Brain pericyte (primary cell): ENCODE results near the gene SLC9A7.

Experiments
- DNase-seq: peaks from one replicate; pipeline ENCODE4 v3.0.0-alpha.2; 2012; ENCODE audit warnings: low read depth, low spot score

SLC9A7 gene

GRCh38 chrX:46649421-46650260, 109.3 kb downstream of the SLC9A7 start:
- peak; percentile 31 for DNase-seq

- DNase-seq = no peak
These were observed 110.3 kb downstream of the SLC9A7 start for GRCh38 chrX:46648660-46649059.

GRCh38 chrX:46647251-46647650, 111.7 kb downstream of the SLC9A7 start:
- no peak for DNase-seq

GRCh38 chrX:46645614-46646013, 113.3 kb downstream of the SLC9A7 start:
- DNase-seq = no peak

GRCh38 chrX:46643636-46644035, 115.3 kb downstream of the SLC9A7 start:
- no peak for DNase-seq

- DNase-seq = no peak
These were observed 116.8 kb downstream of the SLC9A7 start for GRCh38 chrX:46642145-46642544.

- no peak for DNase-seq
These were observed 121.0 kb downstream of the SLC9A7 start for GRCh38 chrX:46637938-46638337.

- no peak for DNase-seq
These were observed 122.7 kb downstream of the SLC9A7 start for GRCh38 chrX:46636223-46636622.

GRCh38 chrX:46635186-46635585, 123.7 kb downstream of the SLC9A7 start:
- DNase-seq = no peak

- DNase-seq = no peak
These were observed 124.3 kb downstream of the SLC9A7 start for GRCh38 chrX:46634577-46634976.

- DNase-seq = no peak
These were observed 128.8 kb downstream of the SLC9A7 start for GRCh38 chrX:46630141-46630540.

- peak; percentile 5 for DNase-seq
These were observed 130.2 kb downstream of the SLC9A7 start for GRCh38 chrX:46628460-46629371.

- no peak for DNase-seq
These were observed 131.1 kb downstream of the SLC9A7 start for GRCh38 chrX:46627711-46628419.

- DNase-seq = no peak
These were observed 131.9 kb downstream of the SLC9A7 start for GRCh38 chrX:46627062-46627461.

- DNase-seq = no peak
These were observed 132.4 kb downstream of the SLC9A7 start for GRCh38 chrX:46626566-46626965.

- no peak for DNase-seq
These were observed 134.7 kb downstream of the SLC9A7 start for GRCh38 chrX:46624090-46624786.

- DNase-seq = no peak
These were observed 137.3 kb downstream of the SLC9A7 start for GRCh38 chrX:46621572-46621971.

- no peak for DNase-seq
These were observed 138.4 kb downstream of the SLC9A7 start for GRCh38 chrX:46620505-46620904.

GRCh38 chrX:46618947-46619346, 140.0 kb downstream of the SLC9A7 start:
- DNase-seq = no peak

- no peak for DNase-seq
These were observed 141.0 kb downstream of the SLC9A7 start for GRCh38 chrX:46617906-46618305.

- no peak for DNase-seq
These were observed 147.1 kb downstream of the SLC9A7 start for GRCh38 chrX:46611658-46612362.
